Amygdala (tissue), 56 donors: ENCODE results near the gene NPIPB9.

Source experiments
- DNase-seq, 56 donors: peaks; one replicate each; lab custom pipeline; 2025; lab: John Stamatoyannopoulos, UW

The NPIPB9 gene

DNA sequence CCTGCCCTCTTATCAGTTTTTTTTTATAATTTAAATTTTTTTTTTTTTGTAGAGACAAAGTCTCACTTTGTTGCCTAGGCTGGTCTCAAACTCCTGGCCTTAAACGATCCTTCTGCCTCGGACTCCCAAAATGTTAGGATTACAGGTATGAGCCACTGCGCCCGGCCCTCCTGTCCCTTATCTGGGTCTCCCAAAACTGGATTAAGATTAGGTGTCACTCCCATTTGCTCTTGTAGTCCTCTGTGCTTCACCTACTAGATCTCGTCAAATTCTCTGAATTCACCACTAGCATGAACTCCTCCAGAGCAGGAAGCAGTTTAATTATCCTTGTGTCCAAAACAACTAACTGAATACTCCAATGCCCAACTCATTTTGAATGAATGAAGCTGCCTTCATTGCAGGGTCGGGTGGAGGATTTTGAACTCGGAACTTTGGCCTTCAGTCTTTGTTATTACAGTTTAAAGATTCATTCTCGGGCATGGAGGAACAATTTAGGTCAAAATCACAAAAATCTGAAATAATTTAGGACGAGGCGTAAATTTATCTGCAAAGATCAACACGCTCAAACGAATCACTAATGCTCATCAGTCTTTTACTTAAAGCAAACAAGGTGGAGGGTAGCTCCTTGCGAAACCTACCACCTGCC lies 70.4 kb downstream of the NPIPB9 start:
- no peak for DNase-seq
